HCT116 (cell line): ENCODE results near the gene CHID1. TPM values are rescaled to one million over a fixed set of nuclear protein-coding genes. Genes with fewer than 3 reads are reported as not detected.

Experiments used
- ATAC-seq: fragments of 200-7000 bp; cut with Tn5 transposase; 2 replicates; pipeline ENCODE4 v1.9.1; 2020; ENCODE audit warnings: mild to moderate bottlenecking, moderate library complexity
- BruUV-seq: library from RNA; stranded (reverse); fragments of 400-500 nt; replicated peaks from 2 replicates; lab custom pipeline; 2021; lab: Mats Ljungman, UMichigan
- CTCF ChIA-PET: fragments of 300-600 bp; sonication (Branson Sonifier 250); formaldehyde crosslinking; loops from one replicate; lab custom pipeline; 2021; ENCODE audit warnings: antibody characterized with exemption; lab: Charles Lee
- POLR2A ChIA-PET: fragments of 300-600, 350-600 bp; sonication (Branson Sonifier 250); formaldehyde crosslinking; loops from one replicate; lab custom pipeline; 2021; ENCODE audit warnings: antibody characterized with exemption; lab: Charles Lee
- RAD21 ChIA-PET, 2 experiments: fragments of 300-600 bp; sonication (Branson Sonifier 250); formaldehyde crosslinking; loops; one replicate each; lab custom pipeline; 2023; ENCODE audit warnings: low total read pairs in 2 of 2; ENCODE audit not compliant: uncharacterized antibody in 2 of 2, unreplicated experiment in 2 of 2, low non-redundant PET in 1 of 2; lab: Charles Lee
- DNase-seq: peaks from one replicate; pipeline ENCODE4 v3.0.0-alpha.2; 2010; ENCODE audit warnings: low read depth, low spot score
- H2AFZ ChIP-seq: fragments of 200-600 bp; shearing (Covaris generic), sonication (generic); 2 replicates; pipeline ENCODE4 v1.6.1; 2017; ENCODE audit warnings: low read depth, mixed run types, mixed read lengths, antibody characterized with exemption, low read length; ENCODE audit not compliant: poor library complexity, severe bottlenecking
- H3K27ac ChIP-seq: 2 replicates; pipeline ENCODE4 v1.5.1; 2012; ENCODE audit warnings: low read depth, low read length
- H3K27me3 ChIP-seq: fragments of 200-600 bp; sonication (generic); 2 replicates; pipeline ENCODE4 v1.6.1; 2016; ENCODE audit warnings: mixed run types, low read length, mixed read lengths; ENCODE audit not compliant: insufficient read depth
- H3K36me3 ChIP-seq, 2 experiments: fragments of 200-500 bp in 1 of 2; fragments of 200-600 bp in 1 of 2; sonication (Bioruptor generic) in 1 of 2; sonication (generic) in 1 of 2; 2 replicates each; pipeline versions ENCODE4 v1.5.1 to v1.6.1; 2014 to 2016; ENCODE audit warnings: low read length in 2 of 2, inconsistent platforms in 1 of 2, mixed read lengths in 1 of 2, mixed run types in 1 of 2; ENCODE audit not compliant: insufficient read depth in 2 of 2, control insufficient read depth in 1 of 2
- H3K4me1 ChIP-seq, 2 experiments: fragments of 200-600 bp in 1 of 2; sonication (generic) in 1 of 2; 2 replicates each; pipeline versions ENCODE4 v1.5.1 to v1.6.1; 2012 to 2017; ENCODE audit warnings: low read length in 2 of 2, inconsistent platforms in 1 of 2, mild to moderate bottlenecking in 1 of 2, mixed read lengths in 1 of 2, mixed run types in 1 of 2, moderate library complexity in 1 of 2; ENCODE audit not compliant: insufficient read depth in 2 of 2, control insufficient read depth in 1 of 2
- H3K4me2 ChIP-seq: fragments of 200-600 bp; sonication (generic); 2 replicates; pipeline ENCODE4 v1.6.1; 2017; ENCODE audit warnings: mixed run types, low read length, mixed read lengths
- H3K4me3 ChIP-seq, 2 experiments: fragments of 200-600 bp in 1 of 2; sonication (generic) in 1 of 2; replicated peaks in 1 of 2; 2 replicates each; pipeline ENCODE4 v1.5.1; 2011 to 2016; ENCODE audit warnings: low read length in 2 of 2, control low read depth in 1 of 2, low read depth in 1 of 2, mild to moderate bottlenecking in 1 of 2, mixed read lengths in 1 of 2, mixed run types in 1 of 2
- H3K79me2 ChIP-seq: fragments of 200-600 bp; sonication (generic); 2 replicates; pipeline ENCODE4 v1.6.1; 2017; ENCODE audit warnings: mild to moderate bottlenecking, mixed run types, low read length, moderate library complexity, mixed read lengths; ENCODE audit not compliant: insufficient read depth
- H3K9ac ChIP-seq: fragments of 200-600 bp; sonication (generic); 2 replicates; pipeline ENCODE4 v1.6.1; 2016; ENCODE audit warnings: low read length, mixed read lengths
- H3K9me2 ChIP-seq: fragments of 200-600 bp; sonication (generic), shearing (Covaris generic); 2 replicates; pipeline ENCODE4 v1.6.1; 2017; ENCODE audit warnings: mixed run types, mild to moderate bottlenecking, moderate library complexity; ENCODE audit not compliant: insufficient read depth
- H3K9me3 ChIP-seq, 2 experiments: fragments of 200-500 bp in 1 of 2; fragments of 200-600 bp in 1 of 2; sonication (Bioruptor generic) in 1 of 2; sonication (generic) in 1 of 2; 2 replicates each; pipeline ENCODE4 v1.6.1; 2014 to 2017; ENCODE audit warnings: low read length in 2 of 2, mixed read lengths in 2 of 2, inconsistent platforms in 1 of 2, low read depth in 1 of 2, mild to moderate bottlenecking in 1 of 2, mixed run types in 1 of 2, moderate library complexity in 1 of 2; ENCODE audit not compliant: control insufficient read depth in 1 of 2, insufficient read depth in 1 of 2
- H4K20me1 ChIP-seq: fragments of 200-600 bp; sonication (generic), shearing (Covaris generic); 2 replicates; pipeline ENCODE4 v1.6.1; 2017; ENCODE audit warnings: mixed run types, mild to moderate bottlenecking, moderate library complexity; ENCODE audit not compliant: insufficient read depth
- CEBPB ChIP-seq: IDR thresholded peaks from 2 replicates; pipeline ENCODE4 v1.6.1; 2012; ENCODE audit warnings: low read depth
- EGR1 ChIP-seq: IDR thresholded peaks from 2 replicates; pipeline ENCODE4 v1.6.1; 2012; ENCODE audit warnings: low read depth
- EZH2 ChIP-seq: fragments of 200-600 bp; sonication (generic); IDR thresholded peaks from 2 replicates; pipeline ENCODE4 v1.6.1; 2017; ENCODE audit warnings: antibody characterized with exemption, mixed run types
- EZH2phosphoT487 ChIP-seq: fragments of 200-600 bp; IDR thresholded peaks from 2 replicates; pipeline ENCODE4 v1.6.1; 2018; ENCODE audit warnings: antibody characterized with exemption, borderline replicate concordance
- RAD21 ChIP-seq: IDR thresholded peaks from 2 replicates; pipeline ENCODE4 v1.6.1; 2012; ENCODE audit warnings: low read depth, mild to moderate bottlenecking
- SIN3A ChIP-seq: IDR thresholded peaks from 2 replicates; pipeline ENCODE4 v1.6.1; 2012; ENCODE audit warnings: low read depth
- SRF ChIP-seq: IDR thresholded peaks from 2 replicates; pipeline ENCODE4 v1.6.1; 2012; ENCODE audit warnings: low read depth
- intact Hi-C: fragments of 100-400 bp; cut with micrococcal nuclease; formaldehyde crosslinking; loops from 2 replicates; pipeline ENCODE4 v1.10.0; 2022
- total RNA-seq: library from RNA; stranded (reverse); gene quantifications from one replicate; pipeline ENCODE4 v1.2.1, GENCODE V29; 2021; ENCODE audit not compliant: unreplicated experiment
- TF ChIP-seq, protein P1 (sequence below): IDR thresholded peaks from 2 replicates; pipeline ENCODE4 v1.6.1; 2012; ENCODE audit warnings: low read depth

The CHID1 gene
- total RNA-seq, 1 experiment from 2014 or later, result 102 TPM

DNA sequence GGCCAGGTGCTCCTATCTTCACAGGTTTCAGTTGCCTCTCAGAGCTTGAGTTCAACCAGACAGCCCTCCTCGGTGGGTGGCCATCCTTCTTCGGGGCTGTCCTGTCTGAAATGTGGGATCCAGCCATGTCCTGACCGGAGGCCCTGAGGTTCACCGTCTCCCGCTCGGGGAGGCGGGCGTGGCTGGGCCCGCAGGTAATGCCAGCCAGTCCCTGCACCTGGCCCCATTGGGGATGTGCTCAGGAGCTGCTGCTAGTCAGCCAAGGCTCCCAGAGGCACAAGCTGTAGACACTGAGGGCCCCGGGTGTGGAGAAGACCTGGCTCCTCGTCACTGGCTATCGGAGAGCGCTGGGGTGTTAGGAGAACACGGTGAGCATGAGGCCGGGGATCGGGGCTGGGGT lies 35.4 kb downstream of the CHID1 start:
- Histone ChIP-seq H3K27me3 (no peaks in the 10 kb centered on the region), H4K20me1 (no peaks in the 10 kb centered on the region), H3K36me3 (peaks cover 0 to 3% of the 10 kb centered on the region in 2 experiments; a peak in 2 of 4 replicates), H3K79me2 (no peaks in the 10 kb centered on the region), H3K27ac (no peak overlapping the region), H3K4me1 (peaks cover 2 to 24% of the 10 kb centered on the region in 2 experiments; a peak in 3 of 4 replicates), H3K4me3 (no peak overlapping the region), H3K4me2 (no peak overlapping the region), H3K9me2 (no peaks in the 10 kb centered on the region)
- ATAC-seq, result no peak
- POLR2A ChIA-PET, result no interaction called here
- CTCF ChIA-PET, result no interaction called here
- no peak for DNase-seq
- intact Hi-C loops, result loop anchor here (10.0 kb wide), 1 partner anchor 180 kb away; no protein-coding TSS in a partner anchor
- RAD21 ChIA-PET, result no interaction called here
- no peak for TF ChIP-seq SIN3A
- TF ChIP-seq SRF, result no peak
- TF ChIP-seq CEBPB, result no peak
- TF ChIP-seq, protein P1, sequence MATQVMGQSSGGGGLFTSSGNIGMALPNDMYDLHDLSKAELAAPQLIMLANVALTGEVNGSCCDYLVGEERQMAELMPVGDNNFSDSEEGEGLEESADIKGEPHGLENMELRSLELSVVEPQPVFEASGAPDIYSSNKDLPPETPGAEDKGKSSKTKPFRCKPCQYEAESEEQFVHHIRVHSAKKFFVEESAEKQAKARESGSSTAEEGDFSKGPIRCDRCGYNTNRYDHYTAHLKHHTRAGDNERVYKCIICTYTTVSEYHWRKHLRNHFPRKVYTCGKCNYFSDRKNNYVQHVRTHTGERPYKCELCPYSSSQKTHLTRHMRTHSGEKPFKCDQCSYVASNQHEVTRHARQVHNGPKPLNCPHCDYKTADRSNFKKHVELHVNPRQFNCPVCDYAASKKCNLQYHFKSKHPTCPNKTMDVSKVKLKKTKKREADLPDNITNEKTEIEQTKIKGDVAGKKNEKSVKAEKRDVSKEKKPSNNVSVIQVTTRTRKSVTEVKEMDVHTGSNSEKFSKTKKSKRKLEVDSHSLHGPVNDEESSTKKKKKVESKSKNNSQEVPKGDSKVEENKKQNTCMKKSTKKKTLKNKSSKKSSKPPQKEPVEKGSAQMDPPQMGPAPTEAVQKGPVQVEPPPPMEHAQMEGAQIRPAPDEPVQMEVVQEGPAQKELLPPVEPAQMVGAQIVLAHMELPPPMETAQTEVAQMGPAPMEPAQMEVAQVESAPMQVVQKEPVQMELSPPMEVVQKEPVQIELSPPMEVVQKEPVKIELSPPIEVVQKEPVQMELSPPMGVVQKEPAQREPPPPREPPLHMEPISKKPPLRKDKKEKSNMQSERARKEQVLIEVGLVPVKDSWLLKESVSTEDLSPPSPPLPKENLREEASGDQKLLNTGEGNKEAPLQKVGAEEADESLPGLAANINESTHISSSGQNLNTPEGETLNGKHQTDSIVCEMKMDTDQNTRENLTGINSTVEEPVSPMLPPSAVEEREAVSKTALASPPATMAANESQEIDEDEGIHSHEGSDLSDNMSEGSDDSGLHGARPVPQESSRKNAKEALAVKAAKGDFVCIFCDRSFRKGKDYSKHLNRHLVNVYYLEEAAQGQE, result no peak
- no peak for TF ChIP-seq EZH2phosphoT487
- no peak for TF ChIP-seq EZH2
- no peak for TF ChIP-seq EGR1
- no peak for TF ChIP-seq RAD21
- TF ChIP-seq, all 23 proteins: peak for 0
- Histone ChIP-seq H3K9me3 (no peaks in the 10 kb centered on the region), H3K9ac (no peak overlapping the region), H2AFZ (no peak overlapping the region)
- no TSS peak for BruUV-seq
